H9 (cell line): ENCODE results near the gene GPC6. TPM values are rescaled to one million over a fixed set of nuclear protein-coding genes. Genes with fewer than 3 reads are reported as not detected.

Experiments used
- DNase-seq: peaks from one replicate; pipeline ENCODE4 v3.0.0-alpha.2; 2017
- H2AFZ ChIP-seq: one replicate; pipeline ENCODE4 v1.6.1; 2013; ENCODE audit warnings: mild to moderate bottlenecking, low read length, control low read depth, moderate library complexity
- H2AK5ac ChIP-seq: 2 replicates; pipeline ENCODE4 v1.6.1; 2013; ENCODE audit warnings: low read length, control low read depth, mixed read lengths; ENCODE audit not compliant: insufficient read length
- H2BK120ac ChIP-seq: one replicate; pipeline ENCODE4 v1.6.1; 2013; ENCODE audit warnings: low read depth, mild to moderate bottlenecking, low read length, control low read depth, inconsistent platforms; ENCODE audit not compliant: poor library complexity, severe bottlenecking
- H2BK12ac ChIP-seq: 2 replicates; pipeline ENCODE4 v1.6.1; 2013; ENCODE audit warnings: low read length, control low read depth, mixed read lengths, low read depth; ENCODE audit not compliant: insufficient read length
- H2BK15ac ChIP-seq: 2 replicates; pipeline ENCODE4 v1.6.1; 2013; ENCODE audit warnings: low read depth, low read length, control low read depth
- H2BK20ac ChIP-seq: one replicate; pipeline ENCODE4 v1.6.1; 2013; ENCODE audit warnings: low read depth, mild to moderate bottlenecking, low read length, control low read depth, inconsistent platforms; ENCODE audit not compliant: poor library complexity, severe bottlenecking
- H2BK5ac ChIP-seq: 2 replicates; pipeline ENCODE4 v1.6.1; 2013; ENCODE audit warnings: low read length, control low read depth, mixed read lengths; ENCODE audit not compliant: insufficient read length
- H3K14ac ChIP-seq: 2 replicates; pipeline ENCODE4 v1.6.1; 2013; ENCODE audit warnings: low read length, control low read depth; ENCODE audit not compliant: insufficient read depth
- H3K18ac ChIP-seq: 2 replicates; pipeline ENCODE4 v1.6.1; 2013; ENCODE audit warnings: low read depth, mild to moderate bottlenecking, mixed read lengths, low read length, control low read depth; ENCODE audit not compliant: insufficient read length
- H3K23ac ChIP-seq: 2 replicates; pipeline ENCODE4 v1.6.1; 2013; ENCODE audit warnings: low read length, control low read depth, mixed read lengths, low read depth; ENCODE audit not compliant: insufficient read length
- H3K23me2 ChIP-seq: 2 replicates; pipeline ENCODE4 v1.6.1; 2013; ENCODE audit warnings: low read depth, mild to moderate bottlenecking, mixed read lengths, low read length, control low read depth; ENCODE audit not compliant: insufficient read length, poor library complexity, severe bottlenecking
- H3K27ac ChIP-seq: 2 replicates; pipeline ENCODE4 v1.5.1; 2013; ENCODE audit warnings: low read length, control low read depth, mixed read lengths, low read depth; ENCODE audit not compliant: insufficient read length
- H3K27me3 ChIP-seq: 2 replicates; pipeline ENCODE4 v1.6.1; 2013; ENCODE audit warnings: low read length, control low read depth, inconsistent platforms; ENCODE audit not compliant: insufficient read depth
- H3K4ac ChIP-seq: 2 replicates; pipeline ENCODE4 v1.6.1; 2013; ENCODE audit warnings: low read depth, mild to moderate bottlenecking, control low read depth, inconsistent platforms, low read length, moderate library complexity
- H3K4me1 ChIP-seq: 2 replicates; pipeline ENCODE4 v1.6.1; 2013; ENCODE audit warnings: low read length, control low read depth, inconsistent platforms; ENCODE audit not compliant: insufficient read depth
- H3K4me2 ChIP-seq: 2 replicates; pipeline ENCODE4 v1.6.1; 2013; ENCODE audit warnings: low read length, control low read depth, mixed read lengths; ENCODE audit not compliant: insufficient read length, insufficient read depth
- H3K56ac ChIP-seq: 2 replicates; pipeline ENCODE4 v1.6.1; 2013; ENCODE audit warnings: low read depth, mild to moderate bottlenecking, mixed read lengths, low read length, control low read depth; ENCODE audit not compliant: insufficient read length
- H3K79me1 ChIP-seq: 2 replicates; pipeline ENCODE4 v1.6.1; 2013; ENCODE audit warnings: low read depth, mild to moderate bottlenecking, moderate library complexity, low read length, control low read depth, inconsistent platforms; ENCODE audit not compliant: insufficient read depth, poor library complexity, severe bottlenecking
- H3K79me2 ChIP-seq: 2 replicates; pipeline ENCODE4 v1.6.1; 2013; ENCODE audit warnings: low read length, control low read depth, inconsistent platforms; ENCODE audit not compliant: insufficient read depth
- H3K9ac ChIP-seq: 2 replicates; pipeline ENCODE4 v1.6.1; 2013; ENCODE audit warnings: low read length, control low read depth, mixed read lengths; ENCODE audit not compliant: insufficient read length; ENCODE audit errors: extremely low read depth
- H3K9me3 ChIP-seq: one replicate; pipeline ENCODE4 v1.6.1; 2013; ENCODE audit warnings: low read depth, low read length, inconsistent platforms; ENCODE audit not compliant: control insufficient read depth
- H3T11ph ChIP-seq: one replicate; pipeline ENCODE4 v1.6.1; 2013; ENCODE audit warnings: mild to moderate bottlenecking, low read length, control low read depth, inconsistent platforms
- H4K20me1 ChIP-seq: one replicate; pipeline ENCODE4 v1.6.1; 2013; ENCODE audit not compliant: control insufficient read depth, insufficient read length, insufficient read depth
- H4K5ac ChIP-seq: 2 replicates; pipeline ENCODE4 v1.6.1; 2013; ENCODE audit warnings: low read depth, mild to moderate bottlenecking, mixed read lengths, low read length, control low read depth; ENCODE audit not compliant: insufficient read length
- H4K8ac ChIP-seq: replicated peaks from 2 replicates; pipeline ENCODE4 v1.6.1; 2013; ENCODE audit warnings: low read length, control low read depth, mixed read lengths, low read depth; ENCODE audit not compliant: insufficient read length
- H4K91ac ChIP-seq: 2 replicates; pipeline ENCODE4 v1.6.1; 2013; ENCODE audit warnings: low read depth, mild to moderate bottlenecking, moderate library complexity, mixed read lengths, low read length, control low read depth; ENCODE audit not compliant: insufficient read length
- H3K27ac Mint-ChIP-seq, 3 experiments: 2 replicates in 2 of 3; 3 replicates in 1 of 3; pipeline ENCODE4 v1.8.0; 2020 to 2021; ENCODE audit warnings: mixed read lengths in 3 of 3, mild to moderate bottlenecking in 1 of 3, moderate library complexity in 1 of 3
- H3K27me3 Mint-ChIP-seq: 2 replicates; pipeline ENCODE4 v1.8.0; 2021; ENCODE audit warnings: low read depth, mild to moderate bottlenecking, moderate library complexity, mixed read lengths
- H3K36me3 Mint-ChIP-seq, 3 experiments: 2 replicates in 2 of 3; 3 replicates in 1 of 3; pipeline ENCODE4 v1.8.0; 2020 to 2021; ENCODE audit warnings: low read depth in 3 of 3, mixed read lengths in 3 of 3; ENCODE audit not compliant: insufficient read depth in 1 of 3
- H3K4me1 Mint-ChIP-seq, 2 experiments: 2 replicates each; pipeline ENCODE4 v1.8.0; 2020; ENCODE audit warnings: mixed read lengths in 2 of 2
- H3K4me3 Mint-ChIP-seq, 2 experiments: 2 replicates in 1 of 2; 3 replicates in 1 of 2; pipeline ENCODE4 v1.8.0; 2020 to 2021; ENCODE audit warnings: mild to moderate bottlenecking in 2 of 2, mixed read lengths in 2 of 2, moderate library complexity in 1 of 2
- H3K9me3 Mint-ChIP-seq, 2 experiments: 2 replicates in 1 of 2; 3 replicates in 1 of 2; pipeline ENCODE4 v1.8.0; 2020; ENCODE audit warnings: mild to moderate bottlenecking in 2 of 2, mixed read lengths in 2 of 2, moderate library complexity in 1 of 2
- total RNA-seq: library from RNA; stranded (reverse); gene quantifications from 2 replicates; pipeline ENCODE4 v1.2.1, GENCODE V29; 2021
- TF ChIP-seq, protein P1 (sequence below): fragments of 200-600 bp; sonication (generic); conservative IDR thresholded peaks from 3 replicates; pipeline ENCODE4 v1.8.0; 2021; ENCODE audit warnings: antibody characterized with exemption, mild to moderate bottlenecking

Gene GPC6
- total RNA-seq, 1 experiment from 2014 or later = 15.6 TPM

DNA sequence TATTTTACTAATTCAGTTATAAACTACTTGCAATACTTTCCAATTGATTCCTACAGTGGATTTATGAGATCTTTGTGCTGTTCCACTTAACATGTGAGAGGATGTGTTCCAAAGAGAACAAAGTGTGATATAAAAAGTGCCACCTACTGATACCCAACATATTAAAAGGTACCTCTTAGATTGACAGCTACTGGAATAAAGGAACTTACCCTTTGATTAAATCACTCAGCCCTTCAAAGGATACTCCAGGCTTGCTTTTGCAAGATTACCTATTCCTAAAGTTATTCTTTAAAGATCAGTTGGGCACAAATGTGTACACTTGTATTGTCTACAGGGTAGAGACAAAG is 1187.0 kb downstream of the GPC6 start:
- no peaks in the 10 kb centered on the region for H3K23me2 ChIP-seq
- Mint-ChIP-seq H3K9me3 (peaks cover 2 to 3% of the 10 kb centered on the region in 2 experiments; a peak in 2 of 5 replicates), H3K4me3 (no peak overlapping the region), H3K4me1 (peaks cover 5 to 6% of the 10 kb centered on the region in 2 experiments), H3K27ac (no peak overlapping the region), H3K27me3 (no peaks in the 10 kb centered on the region), H3K36me3 (no peaks in the 10 kb centered on the region; a peak in 1 of 7 replicates)
- no peak overlapping the region for H4K91ac ChIP-seq
- no peak overlapping the region for H4K8ac ChIP-seq
- no peak overlapping the region for H3K27ac ChIP-seq
- H3K9me3 ChIP-seq = no peaks in the 10 kb centered on the region
- no peak overlapping the region for H3K23ac ChIP-seq
- no peak overlapping the region for H3K18ac ChIP-seq
- no peak overlapping the region for H3K9ac ChIP-seq
- H3K79me1 ChIP-seq = no peaks in the 10 kb centered on the region
- H3K14ac ChIP-seq = no peak overlapping the region
- no peak overlapping the region for H2BK120ac ChIP-seq
- H2BK20ac ChIP-seq = no peak overlapping the region
- no peak overlapping the region for H2BK5ac ChIP-seq
- no peak overlapping the region for H2AK5ac ChIP-seq
- H3T11ph ChIP-seq = no peak overlapping the region
- no peak overlapping the region for H2BK12ac ChIP-seq
- H3K56ac ChIP-seq = no peak overlapping the region
- H4K5ac ChIP-seq = no peak overlapping the region
- no peaks in the 10 kb centered on the region for H3K4me1 ChIP-seq
- H3K4ac ChIP-seq = no peak overlapping the region
- DNase-seq = no peak
- TF ChIP-seq, protein P1, sequence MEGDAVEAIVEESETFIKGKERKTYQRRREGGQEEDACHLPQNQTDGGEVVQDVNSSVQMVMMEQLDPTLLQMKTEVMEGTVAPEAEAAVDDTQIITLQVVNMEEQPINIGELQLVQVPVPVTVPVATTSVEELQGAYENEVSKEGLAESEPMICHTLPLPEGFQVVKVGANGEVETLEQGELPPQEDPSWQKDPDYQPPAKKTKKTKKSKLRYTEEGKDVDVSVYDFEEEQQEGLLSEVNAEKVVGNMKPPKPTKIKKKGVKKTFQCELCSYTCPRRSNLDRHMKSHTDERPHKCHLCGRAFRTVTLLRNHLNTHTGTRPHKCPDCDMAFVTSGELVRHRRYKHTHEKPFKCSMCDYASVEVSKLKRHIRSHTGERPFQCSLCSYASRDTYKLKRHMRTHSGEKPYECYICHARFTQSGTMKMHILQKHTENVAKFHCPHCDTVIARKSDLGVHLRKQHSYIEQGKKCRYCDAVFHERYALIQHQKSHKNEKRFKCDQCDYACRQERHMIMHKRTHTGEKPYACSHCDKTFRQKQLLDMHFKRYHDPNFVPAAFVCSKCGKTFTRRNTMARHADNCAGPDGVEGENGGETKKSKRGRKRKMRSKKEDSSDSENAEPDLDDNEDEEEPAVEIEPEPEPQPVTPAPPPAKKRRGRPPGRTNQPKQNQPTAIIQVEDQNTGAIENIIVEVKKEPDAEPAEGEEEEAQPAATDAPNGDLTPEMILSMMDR = no peak
- H2BK15ac ChIP-seq = no peak overlapping the region
- no peaks in the 10 kb centered on the region for H3K27me3 ChIP-seq
- H2AFZ ChIP-seq = no peak overlapping the region
- H3K79me2 ChIP-seq = no peaks in the 10 kb centered on the region
- no peak overlapping the region for H3K4me2 ChIP-seq
- H4K20me1 ChIP-seq = no peaks in the 10 kb centered on the region
